ENCODE measurements around the gene PGPEP1. TPM values are rescaled to one million over a fixed set of nuclear protein-coding genes. Genes with fewer than 3 reads are reported as not detected.

The PGPEP1 gene
- polyA plus RNA-seq, 1 of the 3 experiments (the other 2 are of a cell fraction), result 13.8 TPM

DNA sequence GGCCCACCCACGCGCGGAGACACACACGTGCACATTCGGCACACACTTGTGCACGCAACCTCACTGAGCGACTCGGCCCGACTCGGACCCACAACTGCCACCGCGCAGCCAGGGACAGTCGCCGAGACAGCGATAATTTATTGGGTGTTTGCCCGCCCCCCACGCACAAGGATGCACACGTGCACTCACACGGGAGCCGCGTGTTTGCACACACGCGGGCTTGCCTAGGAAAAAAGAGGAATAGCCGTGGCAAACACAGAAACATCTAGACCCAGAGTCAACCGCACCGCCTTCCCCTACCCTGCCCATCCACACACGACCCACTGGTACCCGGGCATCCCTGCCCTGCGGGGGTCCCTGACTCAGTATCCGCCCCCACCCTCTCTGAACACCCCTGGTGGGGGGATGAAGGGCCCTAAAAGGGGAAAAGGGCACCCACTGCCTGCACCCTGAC is 77.7 kb downstream of the PGPEP1 start:
- peaks cover 0 to 3% of the 10 kb centered on the region in 2 experiments for H3K36me3 ChIP-seq (replicated peaks in 1 of 2; ENCODE audit: control insufficient read depth in 1 of 2, insufficient read depth in 2 of 2, low read length in 1 of 2)
- no peaks in the 10 kb centered on the region for H3K9me3 ChIP-seq
- ChIA-PET CTCF (interaction anchor here (0.8 to 12.1 kb wide), 10 partner anchors 9 to 138 kb away, joined by 3 to 217 read pairs (median 5); partner anchors contain the start of genes GDF15, JUND and LSM4), POLR2A (interaction anchor here (0.9 to 2.2 kb wide), 4 partner anchors 11 to 171 kb away, joined by 3 to 13 read pairs (median 4); no protein-coding TSS in a partner anchor)
- H3K9me2 ChIP-seq, result no peaks in the 10 kb centered on the region
- no peak overlapping the region; the same call in 1 of the 2 replicates for H3K9ac ChIP-seq
- no peaks in the 10 kb centered on the region for H3K27me3 ChIP-seq (ENCODE audit: insufficient read depth)
- no peak for TF ChIP-seq EZH2phosphoT487 (IDR thresholded peaks at IDR 0.05; ENCODE audit: borderline replicate concordance, low read depth)
- no peak for TF ChIP-seq MEF2A (IDR thresholded peaks at IDR 0.05; ENCODE audit: borderline replicate concordance, low read depth)
- TF ChIP-seq ZBTB33 (IDR thresholded peaks at IDR 0.05; ENCODE audit: borderline replicate concordance, low read depth), result no peak
- TF ChIP-seq, protein P1, sequence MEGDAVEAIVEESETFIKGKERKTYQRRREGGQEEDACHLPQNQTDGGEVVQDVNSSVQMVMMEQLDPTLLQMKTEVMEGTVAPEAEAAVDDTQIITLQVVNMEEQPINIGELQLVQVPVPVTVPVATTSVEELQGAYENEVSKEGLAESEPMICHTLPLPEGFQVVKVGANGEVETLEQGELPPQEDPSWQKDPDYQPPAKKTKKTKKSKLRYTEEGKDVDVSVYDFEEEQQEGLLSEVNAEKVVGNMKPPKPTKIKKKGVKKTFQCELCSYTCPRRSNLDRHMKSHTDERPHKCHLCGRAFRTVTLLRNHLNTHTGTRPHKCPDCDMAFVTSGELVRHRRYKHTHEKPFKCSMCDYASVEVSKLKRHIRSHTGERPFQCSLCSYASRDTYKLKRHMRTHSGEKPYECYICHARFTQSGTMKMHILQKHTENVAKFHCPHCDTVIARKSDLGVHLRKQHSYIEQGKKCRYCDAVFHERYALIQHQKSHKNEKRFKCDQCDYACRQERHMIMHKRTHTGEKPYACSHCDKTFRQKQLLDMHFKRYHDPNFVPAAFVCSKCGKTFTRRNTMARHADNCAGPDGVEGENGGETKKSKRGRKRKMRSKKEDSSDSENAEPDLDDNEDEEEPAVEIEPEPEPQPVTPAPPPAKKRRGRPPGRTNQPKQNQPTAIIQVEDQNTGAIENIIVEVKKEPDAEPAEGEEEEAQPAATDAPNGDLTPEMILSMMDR (IDR thresholded peaks at IDR 0.05), result no peak
- H3K4me3 ChIP-seq (ENCODE audit: low read depth in 2 of 2, low read length in 1 of 2), result peak overlapping the region in 1 of 2 experiments; percentile 21; a peak in 2 of 4 replicates
- peaks cover 44 to 53% of the 10 kb centered on the region in 2 experiments; a peak in 3 of 4 replicates for H3K4me1 ChIP-seq (ENCODE audit: control insufficient read depth in 1 of 2, insufficient read depth in 2 of 2, low read depth in 1 of 2, low read length in 1 of 2)
- H3F3A ChIP-seq (replicated peaks; ENCODE audit: insufficient read depth), result peaks cover 22% of the 10 kb centered on the region
- H3K79me2 ChIP-seq (ENCODE audit: insufficient read depth), result peaks cover 39% of the 10 kb centered on the region
- no peak for DNase-seq
- peak overlapping the region; percentile 84; the same call in 1 of the 2 replicates for H3K4me2 ChIP-seq
- H2AFZ ChIP-seq (ENCODE audit: low read depth), result peak overlapping the region; percentile 49; the same call in 1 of the 2 replicates
- WGBS (ENCODE audit: low lambda C conversion rate), result 66% methylated on average over 24 of the region's 30 CpGs
- H3K27ac ChIP-seq (ENCODE audit: low read depth in 2 of 2, low read length in 1 of 2), result peak overlapping the region; percentile 89 to 93; a peak in 3 of 4 replicates
- H4K20me1 ChIP-seq (ENCODE audit: insufficient read depth), result peaks cover 24% of the 10 kb centered on the region; the same call in 1 of the 2 replicates

DNA sequence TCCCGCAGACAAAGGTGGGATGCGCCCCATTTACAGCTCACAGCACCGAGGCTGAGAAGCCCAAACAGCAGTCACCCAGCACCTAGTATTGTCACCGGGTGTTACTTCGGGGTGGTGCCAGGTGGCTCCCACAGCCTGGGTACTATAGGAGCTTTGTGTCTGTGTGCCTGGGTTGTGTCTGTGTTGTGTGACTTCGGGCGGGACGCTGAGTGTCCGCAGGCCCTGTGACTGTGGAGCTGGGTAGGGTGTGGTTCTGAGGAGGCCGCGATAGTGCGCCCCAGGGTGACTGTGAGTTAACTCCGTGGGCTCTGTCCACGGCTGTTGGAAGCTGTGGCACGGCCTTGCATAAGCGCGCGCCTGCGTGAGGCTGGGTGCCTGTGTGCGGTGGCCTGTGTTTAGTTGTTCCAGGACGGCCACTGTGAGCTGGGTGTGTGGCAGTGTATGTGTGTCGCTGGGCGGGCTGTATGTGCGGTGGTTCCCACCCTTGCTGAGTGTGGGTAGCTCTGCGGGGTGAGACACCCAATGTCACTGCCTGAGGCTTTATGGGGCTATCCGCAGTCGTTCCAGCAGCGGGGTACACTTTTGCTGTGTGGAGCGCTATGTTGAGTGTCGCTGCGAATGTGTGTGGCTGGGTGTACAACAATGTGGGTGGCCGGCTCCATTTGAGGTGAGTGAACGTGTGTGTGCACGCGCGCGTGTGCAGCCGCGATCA is 78.2 kb downstream of the PGPEP1 start:
- H3K9me2 ChIP-seq, result no peaks in the 10 kb centered on the region
- peaks cover 0 to 5% of the 10 kb centered on the region in 2 experiments for H3K36me3 ChIP-seq (replicated peaks in 1 of 2; ENCODE audit: control insufficient read depth in 1 of 2, insufficient read depth in 2 of 2, low read length in 1 of 2)
- peaks cover 30% of the 10 kb centered on the region; the same call in 1 of the 2 replicates for H4K20me1 ChIP-seq (ENCODE audit: insufficient read depth)
- H3F3A ChIP-seq (replicated peaks; ENCODE audit: insufficient read depth), result peaks cover 22% of the 10 kb centered on the region
- 77% methylated on average over 25 of the region's 39 CpGs for WGBS (ENCODE audit: low lambda C conversion rate)
- peak overlapping the region in 1 of 2 experiments; percentile 74; a peak in 3 of 4 replicates for H3K4me3 ChIP-seq (ENCODE audit: low read depth in 2 of 2, low read length in 1 of 2)
- H3K79me2 ChIP-seq (ENCODE audit: insufficient read depth), result peaks cover 45% of the 10 kb centered on the region
- no peak overlapping the region for H3K9ac ChIP-seq
- H3K27me3 ChIP-seq (ENCODE audit: insufficient read depth), result no peaks in the 10 kb centered on the region
- ChIA-PET CTCF (interaction anchor here (0.7 to 12.1 kb wide), 23 partner anchors 8 to 259 kb away, joined by 3 to 217 read pairs (median 4); partner anchors contain the start of genes GDF15, JUND, LRRC25 and LSM4), POLR2A (interaction anchor here (1.2 to 2.2 kb wide), 4 partner anchors 15 to 137 kb away, joined by 4 to 13 read pairs (median 5); partner anchors contain the start of gene JUND)
- peak overlapping the region; percentile 43; the same call in 1 of the 2 replicates for H3K4me2 ChIP-seq
- peaks cover 44 to 54% of the 10 kb centered on the region in 2 experiments; a peak in 3 of 4 replicates for H3K4me1 ChIP-seq (ENCODE audit: control insufficient read depth in 1 of 2, insufficient read depth in 2 of 2, low read depth in 1 of 2, low read length in 1 of 2)
- DNase-seq, result no peak
- H3K27ac ChIP-seq (ENCODE audit: low read depth in 2 of 2, low read length in 1 of 2), result peak overlapping the region; percentile 89 to 93; a peak in 3 of 4 replicates
- peak overlapping the region; percentile 48; the same call in 1 of the 2 replicates for H2AFZ ChIP-seq (ENCODE audit: low read depth)
- no peaks in the 10 kb centered on the region for H3K9me3 ChIP-seq
- TF ChIP-seq, protein P2, sequence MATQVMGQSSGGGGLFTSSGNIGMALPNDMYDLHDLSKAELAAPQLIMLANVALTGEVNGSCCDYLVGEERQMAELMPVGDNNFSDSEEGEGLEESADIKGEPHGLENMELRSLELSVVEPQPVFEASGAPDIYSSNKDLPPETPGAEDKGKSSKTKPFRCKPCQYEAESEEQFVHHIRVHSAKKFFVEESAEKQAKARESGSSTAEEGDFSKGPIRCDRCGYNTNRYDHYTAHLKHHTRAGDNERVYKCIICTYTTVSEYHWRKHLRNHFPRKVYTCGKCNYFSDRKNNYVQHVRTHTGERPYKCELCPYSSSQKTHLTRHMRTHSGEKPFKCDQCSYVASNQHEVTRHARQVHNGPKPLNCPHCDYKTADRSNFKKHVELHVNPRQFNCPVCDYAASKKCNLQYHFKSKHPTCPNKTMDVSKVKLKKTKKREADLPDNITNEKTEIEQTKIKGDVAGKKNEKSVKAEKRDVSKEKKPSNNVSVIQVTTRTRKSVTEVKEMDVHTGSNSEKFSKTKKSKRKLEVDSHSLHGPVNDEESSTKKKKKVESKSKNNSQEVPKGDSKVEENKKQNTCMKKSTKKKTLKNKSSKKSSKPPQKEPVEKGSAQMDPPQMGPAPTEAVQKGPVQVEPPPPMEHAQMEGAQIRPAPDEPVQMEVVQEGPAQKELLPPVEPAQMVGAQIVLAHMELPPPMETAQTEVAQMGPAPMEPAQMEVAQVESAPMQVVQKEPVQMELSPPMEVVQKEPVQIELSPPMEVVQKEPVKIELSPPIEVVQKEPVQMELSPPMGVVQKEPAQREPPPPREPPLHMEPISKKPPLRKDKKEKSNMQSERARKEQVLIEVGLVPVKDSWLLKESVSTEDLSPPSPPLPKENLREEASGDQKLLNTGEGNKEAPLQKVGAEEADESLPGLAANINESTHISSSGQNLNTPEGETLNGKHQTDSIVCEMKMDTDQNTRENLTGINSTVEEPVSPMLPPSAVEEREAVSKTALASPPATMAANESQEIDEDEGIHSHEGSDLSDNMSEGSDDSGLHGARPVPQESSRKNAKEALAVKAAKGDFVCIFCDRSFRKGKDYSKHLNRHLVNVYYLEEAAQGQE (IDR thresholded peaks at IDR 0.05; ENCODE audit: low read depth, low read length), result no peak
- no peak for TF ChIP-seq NFIC (IDR thresholded peaks at IDR 0.05; ENCODE audit: borderline replicate concordance)
- no peak for TF ChIP-seq ZBTB33 (IDR thresholded peaks at IDR 0.05; ENCODE audit: borderline replicate concordance, low read depth)
- no peak for TF ChIP-seq FOXJ3 (CRISPR knock-in tag; IDR thresholded peaks at IDR 0.05)
- TF ChIP-seq RFX5 (IDR thresholded peaks at IDR 0.05; ENCODE audit: low read length), result no peak
- TF ChIP-seq SMC3 (IDR thresholded peaks at IDR 0.05; ENCODE audit: low read depth, low read length), result no peak
- no peak for TF ChIP-seq RCOR1 (IDR thresholded peaks at IDR 0.05; ENCODE audit: low read length)
- TF ChIP-seq POLR2AphosphoS5 (IDR thresholded peaks at IDR 0.05; ENCODE audit: low read depth, low read length), result no peak
- no peak for TF ChIP-seq FOSL2 (IDR thresholded peaks at IDR 0.05; ENCODE audit: borderline replicate concordance, low read depth)
- TF ChIP-seq EP300 (IDR thresholded peaks at IDR 0.05; ENCODE audit: borderline replicate concordance in 1 of 2, low read depth in 1 of 2, low read length in 1 of 2), result no peak
- TF ChIP-seq ELF1 (IDR thresholded peaks at IDR 0.05), result no peak

Data from SK-N-SH (cell line).